SKM-1 (cell line): ENCODE results near the gene WDPCP.
"Not testable (repeated sequence)": the region's sequence is repeated elsewhere in the genome, so short reads cannot be mapped to it uniquely, and the experiment has no call there.

Experiments used
- DNase-seq: peaks from one replicate; lab custom pipeline; 2025; ENCODE audit not compliant: unreplicated experiment; lab: John Stamatoyannopoulos, UW

The WDPCP gene

DNA sequence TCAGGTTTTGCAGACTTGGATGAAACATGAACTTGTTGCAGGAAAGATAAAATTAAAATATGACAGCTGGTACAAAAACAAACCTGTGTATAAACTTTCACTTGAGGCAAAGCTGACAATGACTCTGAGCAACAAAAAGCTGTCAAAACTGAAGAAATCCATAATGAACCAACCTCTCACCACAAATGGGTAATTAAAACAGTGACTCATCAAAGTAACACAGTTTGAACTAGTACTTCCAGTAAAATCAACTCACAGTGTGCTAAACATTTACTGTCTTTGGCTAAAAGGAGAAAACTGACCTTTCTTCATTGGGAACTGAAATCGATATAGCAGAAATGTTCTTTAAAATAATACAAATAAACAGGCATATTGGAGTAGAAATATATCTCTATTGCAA is 209.7 kb downstream of the WDPCP start:
- DNase-seq = no peak

GRCh38 chr2:63374341-63374740 is 213.9 kb downstream of the WDPCP start:
- no peak for DNase-seq

GRCh38 chr2:63372549-63372948 is 215.7 kb downstream of the WDPCP start:
- DNase-seq = no peak

DNA sequence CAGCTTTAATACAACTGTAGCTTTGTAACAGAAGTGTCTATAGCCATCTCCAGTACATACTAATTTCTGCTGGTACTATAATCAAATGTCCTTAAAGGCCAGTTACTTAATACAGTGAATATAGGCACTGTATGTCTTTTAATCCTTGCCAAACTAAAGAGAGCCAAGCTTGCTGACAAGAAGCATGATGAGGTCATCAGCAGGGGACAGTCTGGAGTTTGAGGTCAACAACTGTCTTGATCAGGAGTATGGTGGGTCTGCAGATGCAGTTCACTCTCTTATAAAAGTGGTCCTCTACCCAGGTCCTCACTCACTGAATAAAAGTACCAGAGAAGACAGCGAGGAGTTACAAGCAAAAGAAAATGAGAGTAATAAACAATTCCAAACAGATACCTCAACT is 219.1 kb downstream of the WDPCP start:
- DNase-seq = no peak

DNA sequence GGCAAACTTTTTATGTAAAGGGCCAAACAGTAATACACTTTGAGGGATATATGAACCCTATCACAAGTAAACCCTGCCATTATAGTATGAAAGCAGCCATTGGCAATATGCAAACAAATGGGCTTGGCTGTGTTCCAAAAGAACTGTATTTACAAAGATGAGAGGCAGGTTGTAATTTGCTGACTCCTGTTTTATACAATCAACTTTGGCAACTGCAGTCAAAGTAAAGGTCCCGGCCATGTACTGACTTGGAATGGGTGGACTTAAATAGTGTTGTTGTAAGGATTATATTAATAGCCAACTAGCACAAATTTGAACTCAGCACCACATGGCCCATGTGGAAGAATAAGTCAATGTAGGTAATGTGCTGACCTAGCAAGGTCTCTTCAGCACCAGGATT is 223.4 kb downstream of the WDPCP start:
- no peak for DNase-seq

DNA sequence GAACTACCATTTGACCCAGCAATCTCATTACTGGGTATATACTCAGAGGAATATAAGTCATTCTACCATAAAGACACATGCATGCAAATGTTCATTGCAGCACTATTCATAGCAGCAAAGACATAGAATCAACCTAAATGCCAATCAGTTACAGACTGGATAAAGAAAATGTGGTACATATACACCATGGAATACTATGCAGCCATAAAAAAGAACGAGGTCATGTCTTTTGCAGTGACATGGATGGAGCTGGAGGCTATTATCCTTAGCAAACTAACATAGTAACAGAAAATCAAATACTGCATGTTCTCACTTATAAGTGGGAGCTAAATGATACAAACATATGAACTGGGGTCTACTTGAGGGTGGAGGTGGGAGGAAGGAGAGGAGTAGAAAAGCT is 230.6 kb downstream of the WDPCP start:
- not testable (repeated sequence) for DNase-seq

GRCh38 chr2:63347361-63347760 is 240.9 kb downstream of the WDPCP start:
- no peak for DNase-seq

DNA sequence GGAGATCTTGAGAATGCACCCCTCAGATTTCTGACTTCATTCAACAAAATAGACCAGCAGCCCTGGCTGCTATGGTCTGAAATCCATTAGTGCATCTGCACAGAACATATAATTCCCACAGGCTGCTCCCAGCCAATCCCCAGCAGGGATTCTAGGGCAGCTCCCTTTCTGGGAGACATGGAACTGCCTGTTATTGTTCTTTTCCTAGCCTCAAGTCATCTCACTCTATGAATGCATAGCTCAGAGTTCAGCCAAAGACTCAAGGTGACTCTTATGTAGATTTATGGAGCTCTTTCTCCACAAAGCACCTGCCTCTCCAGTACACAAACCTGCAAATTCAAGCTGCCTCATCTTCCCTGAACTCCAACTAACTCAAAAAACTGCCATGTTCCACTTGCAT is 241.9 kb downstream of the WDPCP start:
- no peak for DNase-seq

DNA sequence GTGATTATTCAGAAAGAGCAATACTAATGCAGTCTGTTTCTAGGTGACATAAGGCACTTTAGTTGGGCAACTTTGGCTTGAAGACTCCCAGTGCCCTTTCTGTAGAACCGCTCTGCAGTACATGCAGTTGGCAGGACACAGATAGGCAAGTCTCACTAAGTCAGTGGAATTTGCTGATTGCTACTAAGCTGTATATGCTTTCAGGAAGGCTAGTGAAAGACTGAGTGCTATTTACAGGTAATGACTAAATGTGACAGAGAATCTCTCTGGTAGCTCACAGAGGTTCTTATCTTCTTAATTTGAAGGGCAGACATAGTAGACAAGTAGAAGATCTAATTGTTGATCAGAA is 243.0 kb downstream of the WDPCP start:
- no peak for DNase-seq

GRCh38 chr2:63344575-63345284 is 243.5 kb downstream of the WDPCP start:
- DNase-seq = no peak

GRCh38 chr2:63343397-63344109 is 244.7 kb downstream of the WDPCP start:
- DNase-seq = no peak

- DNase-seq = no peak
These were observed 247.8 kb downstream of the WDPCP start for GRCh38 chr2:63340443-63340842.

GRCh38 chr2:63334910-63335309 is 253.4 kb downstream of the WDPCP start:
- DNase-seq = no peak

DNA sequence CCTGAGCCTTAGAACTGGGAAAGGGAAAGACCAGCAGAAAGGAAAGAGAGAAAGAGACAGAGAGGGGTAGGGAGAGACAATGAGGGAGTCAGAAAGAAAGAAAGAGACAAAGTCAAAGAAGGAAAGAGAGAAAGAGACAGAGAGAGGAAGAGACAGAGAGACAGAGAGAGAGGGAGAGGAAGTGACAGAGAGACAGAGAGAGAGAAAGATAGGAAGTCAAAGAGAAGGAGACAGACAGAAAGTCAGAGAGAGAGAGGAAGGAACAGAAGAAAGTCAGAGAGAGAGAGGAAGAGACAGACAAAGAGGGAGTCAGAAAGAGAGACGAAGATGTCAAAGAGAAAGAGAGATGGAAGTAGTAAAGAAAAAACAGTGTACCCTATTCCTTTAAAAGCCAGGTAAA is 261.8 kb downstream of the WDPCP start:
- DNase-seq = no peak

GRCh38 chr2:63323662-63324061 is 264.6 kb downstream of the WDPCP start:
- not testable (repeated sequence) for DNase-seq

DNA sequence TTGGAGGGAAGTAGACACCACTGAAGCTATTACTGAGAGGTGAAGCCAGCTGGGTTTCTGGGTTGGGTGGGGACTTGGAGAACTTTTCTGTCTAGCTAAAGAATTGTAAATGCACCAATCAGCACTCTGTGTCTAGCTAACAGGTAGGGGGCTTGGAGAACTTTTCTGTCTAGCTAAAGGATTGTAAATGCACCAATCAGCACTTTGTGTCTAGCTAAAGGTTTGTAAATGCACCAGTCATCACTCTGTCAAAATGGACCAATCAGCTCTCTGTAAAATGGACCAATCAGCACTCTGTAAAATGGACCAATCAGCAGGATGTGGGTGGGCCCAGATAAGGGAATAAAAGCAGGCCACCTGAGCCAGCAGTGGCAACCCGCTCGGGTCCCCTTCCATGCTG is 266.3 kb downstream of the WDPCP start:
- DNase-seq = not testable (repeated sequence)

DNA sequence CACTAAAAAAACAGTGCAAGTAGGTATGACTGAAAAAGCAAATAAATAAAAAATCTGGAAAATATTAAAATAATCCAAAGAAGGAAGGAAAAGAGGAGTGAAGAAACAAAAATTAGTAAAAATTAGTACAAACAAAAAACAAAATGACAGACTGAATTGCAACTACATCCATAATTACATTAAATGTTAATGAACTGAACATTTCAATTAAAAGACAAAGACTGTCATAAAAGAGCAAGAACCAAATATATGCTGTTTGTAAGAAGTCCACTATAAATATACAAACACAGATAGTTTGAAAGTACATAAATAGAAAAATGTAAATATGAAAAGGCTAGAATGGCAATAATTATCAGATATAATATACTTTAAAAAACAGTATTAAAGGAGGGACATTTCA is 267.6 kb downstream of the WDPCP start:
- DNase-seq = no peak

DNA sequence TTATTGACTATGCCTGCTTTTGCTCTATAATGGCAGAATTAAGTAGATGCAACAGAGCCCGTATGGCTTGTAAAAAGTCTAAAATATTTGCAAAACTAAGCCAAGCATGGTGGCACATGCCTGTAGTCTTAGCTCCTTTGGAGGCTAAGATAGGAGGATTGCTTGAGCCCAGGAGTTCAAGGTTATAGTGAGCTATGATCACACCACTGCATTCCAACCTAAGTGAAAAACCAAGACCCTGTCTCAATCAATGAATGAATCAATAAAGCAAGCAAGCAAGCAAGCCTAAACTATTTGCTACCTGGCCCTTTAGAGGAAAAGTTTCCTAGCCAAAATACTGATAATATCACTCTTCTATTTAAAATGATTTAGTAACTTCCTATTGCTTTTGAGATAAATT is 277.7 kb downstream of the WDPCP start:
- no peak for DNase-seq

DNA sequence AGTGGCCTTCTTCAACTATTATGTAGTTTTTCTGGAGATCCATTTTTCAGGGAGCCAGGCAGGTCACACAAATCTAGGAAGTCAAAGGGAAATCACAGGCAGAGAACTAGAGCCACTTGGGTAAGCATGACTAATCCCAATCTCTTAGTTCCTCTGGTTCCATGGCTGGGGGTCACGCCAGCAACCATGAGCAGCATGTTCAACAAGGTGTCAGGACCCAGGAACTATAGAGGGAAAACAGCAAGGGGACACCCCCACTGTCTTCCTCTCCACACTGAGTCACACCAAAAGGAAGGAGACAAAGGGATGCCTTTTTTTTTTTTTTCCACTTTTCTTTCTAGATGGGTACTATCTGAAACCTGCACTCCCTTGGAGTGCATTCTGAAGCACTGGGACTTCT is 286.8 kb downstream of the WDPCP start:
- DNase-seq = no peak

DNA sequence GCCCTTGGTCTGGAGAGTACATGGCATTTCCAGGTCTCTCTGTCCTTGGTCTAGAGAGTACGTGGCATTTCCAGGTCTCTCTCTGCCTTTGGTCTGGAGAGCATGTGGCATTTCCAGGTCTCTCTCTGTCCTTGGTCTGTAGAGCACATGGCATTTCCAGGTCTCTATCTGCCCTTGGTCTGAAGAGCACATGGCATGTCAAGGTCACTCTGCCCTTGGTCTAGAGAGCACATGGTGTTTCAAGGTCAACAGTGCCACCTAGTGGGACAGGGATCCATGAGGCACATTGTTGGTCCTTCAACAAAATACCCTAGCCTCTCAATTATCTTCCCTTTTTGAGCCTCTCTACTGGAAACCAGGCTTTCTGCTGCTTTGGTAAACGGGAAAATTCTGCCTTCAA is 287.4 kb downstream of the WDPCP start:
- no peak for DNase-seq

DNA sequence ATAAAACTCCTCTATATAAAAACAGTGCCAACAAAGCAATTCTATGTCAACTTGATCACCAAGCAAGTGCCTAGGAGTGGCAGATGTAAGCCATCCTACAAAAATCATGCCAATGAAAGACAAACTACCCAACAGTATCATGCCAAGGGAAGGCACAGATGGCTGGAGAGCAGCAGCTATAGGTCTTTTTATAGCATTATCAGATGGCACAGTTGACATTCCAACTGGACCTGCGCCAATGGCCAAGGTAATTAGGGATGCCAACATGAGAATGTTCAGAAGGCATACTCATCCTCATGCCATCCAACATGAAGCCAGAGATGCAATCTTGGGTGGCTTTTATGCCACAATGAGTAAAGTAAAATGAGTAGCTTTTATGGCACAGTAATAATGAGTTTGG is 300.3 kb downstream of the WDPCP start:
- DNase-seq = no peak

GRCh38 chr2:63286520-63286919 is 301.8 kb downstream of the WDPCP start:
- not testable (repeated sequence) for DNase-seq

GRCh38 chr2:63283273-63283672 is 305.0 kb downstream of the WDPCP start:
- no peak for DNase-seq
